K562 treated with DMSO at 1 percent for 4 hours (cell line): ENCODE results near the gene ZNF565. TPM values are rescaled to one million over a fixed set of nuclear protein-coding genes. Genes with fewer than 3 reads are reported as not detected.

ENCODE experiments used
- total RNA-seq: library from RNA; unstranded; fragments of 300-600 nt; gene quantifications from 2 replicates; pipeline ENCODE4 v1.2.3, GENCODE V29; 2022; ENCODE audit not compliant: insufficient read depth

The ZNF565 gene
- total RNA-seq: 0.41 TPM in 1 of 2 replicates, not detected in the other

DNA sequence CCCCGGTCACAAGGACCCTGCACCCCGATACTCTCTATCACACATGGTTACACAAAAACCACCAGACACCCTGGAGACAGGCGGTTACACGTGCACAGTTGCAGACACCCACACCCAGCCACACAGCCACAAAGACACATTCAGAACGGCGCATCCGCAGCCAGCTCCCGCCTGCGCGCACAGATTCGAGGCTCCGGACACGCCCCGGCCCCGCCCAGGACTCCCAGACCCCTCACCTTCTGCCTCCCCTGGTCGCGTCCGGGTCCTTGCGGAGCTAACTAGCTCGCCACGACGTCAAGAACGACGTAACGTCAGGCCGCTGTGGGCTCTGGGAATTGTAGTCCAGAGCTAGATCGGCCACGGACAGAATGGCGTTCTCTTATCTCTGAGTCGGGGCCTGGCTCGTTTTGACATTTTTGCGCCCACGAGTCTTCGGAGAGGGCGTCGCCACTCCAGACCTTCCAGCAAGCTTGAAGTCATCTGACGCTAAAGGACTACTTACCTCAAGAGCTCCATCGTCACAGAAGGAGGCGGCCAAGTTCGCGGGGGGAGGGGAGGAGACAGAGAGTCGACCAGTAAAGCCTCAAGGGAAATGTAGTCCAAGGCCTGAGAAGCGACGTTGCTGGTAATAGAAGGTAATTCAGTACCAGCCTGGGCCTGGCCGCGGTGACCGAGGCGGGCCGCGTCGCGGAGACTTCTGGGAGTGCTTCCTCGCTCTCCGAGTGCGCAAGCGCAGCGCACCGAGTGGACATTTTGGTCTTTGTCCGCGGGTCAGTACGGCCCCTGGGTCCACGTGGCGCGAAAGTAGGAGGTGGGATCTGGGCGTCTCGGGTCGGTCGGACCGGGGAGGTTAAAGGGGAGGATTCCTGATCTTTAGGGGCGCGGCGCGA lies at the start of gene ZNF565, which contains the start of gene ZNF146:
Gene ZNF565, minus strand, starts transcription at position 280 of the 890 bp plus-strand sequence. CDS start 12,680 bp downstream, outside the sequence.
Gene ZNF146, plus strand, starts transcription at position 721 of the 890 bp plus-strand sequence. CDS start 21,335 bp downstream, outside the sequence.

DNA sequence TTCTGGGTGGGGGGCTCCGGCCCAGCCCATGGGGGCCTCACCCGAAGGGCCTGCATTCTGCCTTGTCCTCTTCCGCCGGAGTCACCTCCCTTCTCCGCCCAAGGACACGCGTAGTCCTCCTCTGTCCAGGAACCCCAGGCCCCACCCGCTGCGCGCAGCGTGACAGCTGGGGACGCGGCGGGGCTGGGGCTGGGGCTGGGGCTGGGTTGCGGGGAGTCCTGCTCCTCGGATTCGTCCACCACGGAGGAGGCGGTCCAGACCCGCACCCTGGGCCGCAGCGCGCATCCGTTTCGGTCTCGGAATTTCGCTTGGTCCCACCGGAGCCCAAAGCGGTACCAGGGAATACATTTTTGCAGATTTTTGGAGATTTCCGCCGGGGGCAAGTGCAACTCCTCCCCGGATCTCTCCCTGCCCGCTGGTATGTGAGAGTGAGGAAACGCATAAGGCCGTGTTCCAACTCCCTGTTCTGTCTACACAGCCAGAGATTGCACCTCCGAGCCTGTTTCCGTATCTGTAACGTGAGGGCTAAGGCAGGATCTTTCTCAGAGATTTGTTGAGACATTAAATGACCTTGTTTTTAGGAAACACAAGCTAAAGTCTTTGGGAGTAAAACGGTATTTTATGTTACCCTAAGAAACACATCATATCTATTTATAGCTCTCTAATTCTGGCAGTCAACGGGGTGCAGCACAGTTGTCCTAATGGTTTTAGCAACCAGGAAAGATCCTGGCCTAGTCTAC lies 61.9 kb downstream of the ZNF565 start, which contains the start of gene COX7A1:
Gene COX7A1, minus strand, starts transcription at position 96 of the 740 bp plus-strand sequence. Its CDS starts 40 bp downstream, at position 56.

DNA sequence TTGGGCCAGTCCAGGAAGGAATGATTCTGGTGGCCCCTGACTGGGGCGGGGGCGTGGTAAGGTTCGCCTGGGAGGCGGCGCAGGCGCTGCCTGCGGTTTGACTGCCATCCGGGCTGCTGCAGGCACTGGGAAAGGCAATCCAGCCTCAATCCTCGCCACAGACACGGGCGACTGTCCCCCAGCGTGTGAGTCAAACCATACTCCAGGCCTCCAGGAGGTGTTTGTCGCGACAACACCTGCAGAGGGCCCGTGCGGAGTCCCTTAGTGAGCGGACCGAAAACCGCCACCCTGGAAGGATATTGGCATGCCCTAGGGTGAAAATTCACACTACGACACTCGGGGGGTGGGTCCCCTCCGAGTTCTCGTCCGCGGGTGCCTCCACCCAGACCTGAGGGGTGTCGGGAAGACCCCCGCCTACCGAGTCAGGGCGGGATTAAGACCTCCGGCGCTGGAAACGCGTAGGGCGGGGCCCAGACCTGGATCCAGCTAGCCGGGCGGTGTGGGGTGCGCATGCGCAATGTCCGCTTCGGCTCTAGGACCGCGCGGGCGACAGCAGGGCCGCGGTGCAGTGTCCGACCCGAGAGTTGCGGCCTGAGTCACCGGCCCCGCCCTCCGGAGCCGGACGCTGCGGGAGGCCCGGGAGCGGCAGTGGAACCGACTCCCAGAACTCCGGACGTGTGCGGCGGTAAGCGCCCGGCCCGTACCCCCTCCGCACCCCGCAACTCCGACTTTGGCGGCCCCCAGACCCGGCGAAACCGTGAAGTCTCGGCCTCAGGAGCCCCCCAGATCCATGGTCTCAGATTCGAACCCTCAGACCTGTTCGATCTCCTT lies 74.8 kb downstream of the ZNF565 start, which contains the start of gene CAPNS1:
Gene CAPNS1, plus strand, starts transcription at position 594 of the 831 bp plus-strand sequence. CDS start 946 bp downstream, outside the sequence.

Other genes with a start within 250 kb of the ZNF565 start
- 44.2 and 61.7 TPM in 2 replicates for gene SDHAF1, start 219.5 kb downstream of the ZNF565 start, total RNA-seq
- gene SYNE4, start 205.9 kb downstream of the ZNF565 start, total RNA-seq: not detected in 2 replicates
- 30.1 TPM in 2 replicates for gene ALKBH6, start 200.5 kb downstream of the ZNF565 start, total RNA-seq
- gene CLIP3, start 181.8 kb downstream of the ZNF565 start, total RNA-seq: 1.8 TPM in 2 replicates
- gene THAP8, start 160.4 kb downstream of the ZNF565 start, total RNA-seq: 3.7 and 5.1 TPM in 2 replicates
- gene WDR62, start 159.8 kb downstream of the ZNF565 start, total RNA-seq: 25.9 and 34.3 TPM in 2 replicates
- gene OVOL3, start 103.5 kb downstream of the ZNF565 start, total RNA-seq: not detected in 2 replicates
- 45.4 and 68.1 TPM in 2 replicates for gene POLR2I, start 99.8 kb downstream of the ZNF565 start, total RNA-seq
- gene TBCB, start 99.2 kb downstream of the ZNF565 start, total RNA-seq: 42.6 and 51.1 TPM in 2 replicates
- 225 and 256 TPM in 2 replicates for gene CAPNS1, start 74.6 kb downstream of the ZNF565 start, total RNA-seq
- not detected in 2 replicates for gene COX7A1, start 62.2 kb downstream of the ZNF565 start, total RNA-seq
- gene ZNF146, start 441 bp upstream of the ZNF565 start, total RNA-seq: 50.3 and 54.2 TPM in 2 replicates
- gene ZFP14, start 164.5 kb upstream of the ZNF565 start, total RNA-seq: 0.19 and 0.25 TPM in 2 replicates
- gene ZFP82, start 204.0 kb upstream of the ZNF565 start, total RNA-seq: 0.81 and 1.5 TPM in 2 replicates